ENCODE data around the gene TRPM5. TPM values are rescaled to one million over a fixed set of nuclear protein-coding genes. Genes with fewer than 3 reads are reported as not detected.

TRPM5 gene
- total RNA-seq, 4 donors from 2014 or later: not detected

DNA sequence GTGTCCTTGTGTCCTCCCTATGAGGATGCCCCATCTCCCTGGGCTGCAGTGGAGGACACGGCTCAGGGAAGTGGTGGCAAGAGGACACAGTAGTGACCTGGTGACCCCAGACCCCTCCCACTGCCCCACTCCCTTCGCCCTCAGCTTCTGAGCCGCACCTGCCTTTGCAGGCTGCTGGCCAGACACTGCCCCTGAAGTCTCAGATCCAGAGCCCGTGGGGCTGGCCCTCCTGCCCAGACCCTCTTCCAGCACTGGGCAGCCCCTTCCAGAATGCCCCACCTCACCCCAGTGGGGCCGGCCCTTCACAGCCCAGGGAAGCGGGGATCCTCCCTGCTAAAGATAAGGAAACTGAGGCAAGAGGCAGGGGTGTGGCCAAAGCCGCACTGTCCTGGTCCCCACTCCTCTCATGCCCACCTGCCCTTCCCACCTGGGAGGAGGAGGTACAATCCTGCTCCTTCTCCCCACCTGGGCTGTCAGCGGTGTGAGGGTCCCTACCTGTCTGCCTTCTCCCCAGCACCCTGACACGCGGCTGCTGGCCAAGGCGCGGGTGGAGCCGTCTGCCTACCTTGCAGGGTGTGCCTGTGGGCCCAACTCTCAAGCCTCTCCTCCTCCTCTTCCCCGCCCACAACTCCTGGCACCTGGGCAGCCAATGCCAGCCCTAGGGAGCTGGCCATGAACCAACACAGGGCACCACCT, 17.3 kb downstream of the TRPM5 start:
- Histone ChIP-seq H3K4me3 (no peak overlapping the region), H3K9me3 (no peaks in the 10 kb centered on the region), H3K27ac (no peak overlapping the region), H3K27me3 (no peaks in the 10 kb centered on the region), H3K4me1 (no peaks in the 10 kb centered on the region), H3K36me3 (no peaks in the 10 kb centered on the region)
- TF ChIP-seq POLR2A (IDR thresholded peaks at IDR 0.05) (no peak), EP300 (IDR thresholded peaks at IDR 0.05) (no peak)
- TF ChIP-seq, protein P1, sequence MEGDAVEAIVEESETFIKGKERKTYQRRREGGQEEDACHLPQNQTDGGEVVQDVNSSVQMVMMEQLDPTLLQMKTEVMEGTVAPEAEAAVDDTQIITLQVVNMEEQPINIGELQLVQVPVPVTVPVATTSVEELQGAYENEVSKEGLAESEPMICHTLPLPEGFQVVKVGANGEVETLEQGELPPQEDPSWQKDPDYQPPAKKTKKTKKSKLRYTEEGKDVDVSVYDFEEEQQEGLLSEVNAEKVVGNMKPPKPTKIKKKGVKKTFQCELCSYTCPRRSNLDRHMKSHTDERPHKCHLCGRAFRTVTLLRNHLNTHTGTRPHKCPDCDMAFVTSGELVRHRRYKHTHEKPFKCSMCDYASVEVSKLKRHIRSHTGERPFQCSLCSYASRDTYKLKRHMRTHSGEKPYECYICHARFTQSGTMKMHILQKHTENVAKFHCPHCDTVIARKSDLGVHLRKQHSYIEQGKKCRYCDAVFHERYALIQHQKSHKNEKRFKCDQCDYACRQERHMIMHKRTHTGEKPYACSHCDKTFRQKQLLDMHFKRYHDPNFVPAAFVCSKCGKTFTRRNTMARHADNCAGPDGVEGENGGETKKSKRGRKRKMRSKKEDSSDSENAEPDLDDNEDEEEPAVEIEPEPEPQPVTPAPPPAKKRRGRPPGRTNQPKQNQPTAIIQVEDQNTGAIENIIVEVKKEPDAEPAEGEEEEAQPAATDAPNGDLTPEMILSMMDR (IDR thresholded peaks at IDR 0.05): no peak
- no peak for DNase-seq (ENCODE audit: low spot score in 2 of 2)
- 87 to 89% methylated on average over 12 to 14 of the region's 14 CpGs for WGBS, 2 donors

DNA sequence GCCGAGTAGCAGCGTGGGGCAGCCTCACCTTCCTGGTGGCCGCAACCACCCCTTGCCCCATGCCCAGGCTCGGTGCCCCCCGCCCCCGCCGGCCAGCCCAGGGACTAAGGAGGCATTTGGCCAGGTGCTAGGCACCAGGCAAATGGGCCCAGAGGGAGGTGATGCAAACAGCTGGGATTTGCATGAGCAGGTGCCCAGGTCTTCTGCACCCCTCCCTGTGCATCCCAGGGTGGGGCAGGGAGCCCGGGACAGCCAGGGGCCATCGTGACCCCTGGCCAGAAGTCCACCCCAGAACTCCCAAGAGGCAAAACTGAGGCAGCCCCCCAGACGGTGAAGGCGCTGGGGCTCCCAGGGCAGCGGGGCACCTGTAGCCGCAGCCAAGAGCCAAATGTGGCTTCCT, 18.1 kb downstream of the TRPM5 start:
- peaks cover 0 to under 1% of the 10 kb centered on the region in 2 donors for H3K27me3 ChIP-seq
- no peaks in the 10 kb centered on the region for H3K9me3 ChIP-seq
- H3K36me3 ChIP-seq: no peaks in the 10 kb centered on the region
- H3K27ac ChIP-seq: no peak overlapping the region
- H3K4me1 ChIP-seq: no peaks in the 10 kb centered on the region
- H3K4me3 ChIP-seq: no peak overlapping the region
- WGBS, 2 donors: 88 to 89% methylated on average over 6 to 9 of the region's 13 CpGs
- TF ChIP-seq, protein P1 (IDR thresholded peaks at IDR 0.05): no peak
- TF ChIP-seq POLR2A (IDR thresholded peaks at IDR 0.05): no peak
- TF ChIP-seq EP300 (IDR thresholded peaks at IDR 0.05): no peak
- no peak for DNase-seq (ENCODE audit: low spot score in 2 of 2)

DNA sequence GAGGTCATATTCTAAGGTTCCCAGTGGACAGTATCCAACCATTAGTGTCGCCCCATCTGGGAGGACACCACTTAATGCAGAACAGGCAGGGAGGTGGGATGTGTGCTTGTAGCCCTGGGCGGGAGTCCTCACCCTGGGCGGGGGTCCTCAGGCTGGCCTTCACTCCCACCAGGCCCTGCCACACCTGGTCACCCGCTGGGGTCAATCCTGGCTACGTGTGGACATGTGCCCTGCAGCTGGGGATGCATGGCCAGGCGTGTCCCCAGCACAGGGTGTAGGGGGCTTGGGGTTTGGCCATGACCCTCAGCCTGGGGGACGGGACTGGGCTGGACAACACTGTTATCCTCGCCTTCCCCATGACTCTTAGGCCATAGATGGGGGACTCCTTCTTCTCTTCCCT, 18.8 kb downstream of the TRPM5 start:
- H3K27me3 ChIP-seq: peaks cover 0 to 4% of the 10 kb centered on the region in 2 donors
- TF ChIP-seq EP300 (IDR thresholded peaks at IDR 0.05) (no peak), POLR2A (IDR thresholded peaks at IDR 0.05) (no peak)
- TF ChIP-seq, protein P1 (IDR thresholded peaks at IDR 0.05): no peak
- H3K4me1 ChIP-seq: peaks cover 0 to 4% (median 1%) of the 10 kb centered on the region in 4 donors
- H3K36me3 ChIP-seq: no peaks in the 10 kb centered on the region
- H3K4me3 ChIP-seq: no peak overlapping the region
- WGBS, 2 donors: 76 to 97% methylated on average over 5 to 8 of the region's 8 CpGs
- DNase-seq (ENCODE audit: low spot score in 2 of 2): no peak
- H3K9me3 ChIP-seq: no peaks in the 10 kb centered on the region
- no peak overlapping the region for H3K27ac ChIP-seq

DNA sequence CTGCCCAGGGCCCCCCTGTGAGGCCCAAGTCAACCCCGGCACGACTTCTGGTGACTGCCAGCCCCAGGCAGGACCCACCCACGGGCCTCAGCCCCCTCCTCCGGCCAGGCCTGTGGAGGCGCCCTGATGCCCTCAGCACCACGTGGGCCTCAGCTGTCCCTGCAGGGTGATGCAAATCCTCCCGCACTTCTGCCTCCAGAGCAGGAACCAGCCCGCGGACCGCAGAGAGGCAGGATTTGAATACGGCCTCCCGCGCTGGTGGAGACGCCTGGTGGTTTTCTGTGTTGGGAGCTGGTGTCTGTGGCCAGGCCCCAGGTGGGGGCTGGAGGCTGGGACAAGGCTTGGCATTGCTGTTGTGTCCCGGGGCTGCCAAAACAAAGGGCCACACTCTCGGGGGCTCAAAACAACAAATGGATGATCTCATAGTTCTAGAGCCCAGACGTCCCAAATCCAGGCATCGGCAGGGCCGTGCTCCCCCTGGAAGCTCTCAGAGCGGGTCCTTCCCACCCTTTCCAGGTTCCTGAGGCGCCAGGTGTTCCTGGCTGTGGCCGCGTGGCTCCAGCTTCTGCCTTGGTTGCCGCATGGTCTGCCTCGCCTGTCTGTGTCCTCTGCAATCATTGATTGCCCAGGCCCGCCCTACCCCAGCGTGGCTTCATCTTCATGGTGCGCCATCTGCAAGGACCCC, 19.4 kb downstream of the TRPM5 start:
- TF ChIP-seq EP300 (IDR thresholded peaks at IDR 0.05): no peak
- TF ChIP-seq POLR2A (IDR thresholded peaks at IDR 0.05): no peak
- TF ChIP-seq, protein P1 (IDR thresholded peaks at IDR 0.05): no peak
- peaks cover 0 to 4% of the 10 kb centered on the region in 2 donors for H3K27me3 ChIP-seq
- WGBS, 2 donors: 70 to 81% methylated on average over 21 to 28 of the region's 28 CpGs

More for the DNA sequence above, 19.4 kb downstream of the TRPM5 start:
- H3K36me3 ChIP-seq: no peaks in the 10 kb centered on the region
- H3K27ac ChIP-seq: no peak overlapping the region
- no peak overlapping the region for H3K4me3 ChIP-seq
- H3K9me3 ChIP-seq: no peaks in the 10 kb centered on the region
- DNase-seq (ENCODE audit: low spot score in 2 of 2): no peak
- H3K4me1 ChIP-seq: peaks cover 0 to 9% (median 4%) of the 10 kb centered on the region in 4 donors
